Pulmonary artery endothelial cell (primary cell): ENCODE results near the gene LRRC8C. TPM values are rescaled to one million over a fixed set of nuclear protein-coding genes. Genes with fewer than 3 reads are reported as not detected.
A peak's percentile ranks its signal among the peaks of the same experiment; 100 is the strongest.

ENCODE experiments used
- DNase-seq: peaks from one replicate; pipeline ENCODE4 v3.0.0-alpha.2; 2011; ENCODE audit warnings: low read depth, low spot score
- total RNA-seq: library from RNA; depleted of rRNA; stranded (reverse); fragments of >200 nt; gene quantifications from 2 replicates; pipeline ENCODE4 v1.2.3, GENCODE V29; 2014

Gene LRRC8C
- total RNA-seq, 1 donor from 2014 or later: 24.4 TPM

DNA sequence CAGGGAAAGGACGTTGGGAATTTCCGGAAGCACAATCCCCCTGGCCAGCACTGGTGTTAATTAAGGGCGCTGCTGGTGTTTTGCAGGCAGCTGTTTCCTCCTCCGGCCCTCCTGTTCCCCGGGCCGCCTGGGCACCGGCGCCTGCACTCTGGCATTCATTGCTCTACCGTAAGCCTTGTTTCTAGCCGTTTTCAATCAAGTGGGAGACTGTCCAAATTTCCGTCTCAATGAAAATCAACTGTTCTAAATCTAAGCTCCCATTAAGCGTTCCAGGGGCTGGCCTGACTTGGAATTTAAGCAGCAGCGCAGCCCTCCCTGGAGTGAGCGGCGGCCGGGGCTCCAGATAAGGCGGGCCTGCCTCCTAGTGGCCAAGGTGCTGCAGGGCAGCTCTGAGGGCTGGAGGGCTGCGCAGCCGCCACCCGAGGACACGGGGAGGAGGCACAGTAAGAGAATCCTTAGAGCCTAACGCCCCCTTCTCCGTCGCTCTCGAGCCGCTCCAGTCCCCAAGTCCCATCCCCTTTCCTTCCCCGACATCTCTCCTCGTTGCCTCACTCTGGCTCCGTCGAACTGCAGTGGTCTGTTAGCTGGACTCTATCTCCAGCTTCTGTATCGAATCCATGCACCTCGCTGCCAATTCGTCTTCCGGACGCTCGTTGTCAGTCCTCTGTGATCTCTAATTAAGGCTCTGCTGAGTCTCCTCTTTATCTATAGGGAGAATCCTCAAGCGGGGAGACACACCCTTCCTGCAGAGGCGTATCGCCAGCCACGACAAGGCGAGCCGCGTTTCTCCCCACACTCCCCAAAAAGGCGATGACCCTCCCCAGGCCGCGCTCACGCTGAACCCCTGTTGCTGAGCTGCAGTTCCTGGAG, 130.1 kb downstream of the LRRC8C start:
- peak; percentile 80 for DNase-seq

DNA sequence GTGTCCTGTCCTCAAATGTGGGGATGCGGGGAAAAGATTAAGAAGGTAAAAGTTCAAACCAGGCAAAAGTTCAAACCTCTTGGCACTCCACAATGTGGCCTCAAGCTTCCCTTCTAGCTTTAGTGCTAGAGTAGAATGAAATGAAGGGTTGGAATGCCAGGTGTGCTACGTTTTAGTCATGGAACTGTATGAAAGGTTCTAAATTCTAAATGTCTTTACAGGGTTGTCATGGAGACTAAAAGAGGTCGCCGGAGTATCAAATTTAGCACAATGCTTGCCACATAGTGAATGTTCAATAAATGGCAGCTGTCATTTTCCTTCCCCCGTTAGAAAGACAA, 130.7 kb downstream of the LRRC8C start:
- DNase-seq: no peak

DNA sequence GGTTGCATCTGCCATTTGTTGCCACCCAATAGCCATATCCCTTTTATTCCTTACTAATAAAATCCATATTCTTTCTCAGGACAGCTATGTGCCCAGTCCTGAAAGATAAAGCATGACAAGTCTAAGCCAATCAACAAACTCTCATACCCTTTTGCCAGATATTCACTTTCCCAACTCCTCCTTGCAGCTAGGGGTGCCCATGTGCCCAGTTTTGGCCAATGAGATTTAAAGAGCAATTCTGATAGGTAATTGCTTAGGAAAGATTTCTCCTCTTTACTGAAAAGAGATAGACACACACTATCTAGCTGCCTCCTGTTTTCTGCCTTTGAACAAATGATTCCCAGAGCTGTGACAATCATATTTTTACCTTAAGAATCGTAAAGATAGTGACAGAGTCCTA, 132.9 kb downstream of the LRRC8C start:
- no peak for DNase-seq

DNA sequence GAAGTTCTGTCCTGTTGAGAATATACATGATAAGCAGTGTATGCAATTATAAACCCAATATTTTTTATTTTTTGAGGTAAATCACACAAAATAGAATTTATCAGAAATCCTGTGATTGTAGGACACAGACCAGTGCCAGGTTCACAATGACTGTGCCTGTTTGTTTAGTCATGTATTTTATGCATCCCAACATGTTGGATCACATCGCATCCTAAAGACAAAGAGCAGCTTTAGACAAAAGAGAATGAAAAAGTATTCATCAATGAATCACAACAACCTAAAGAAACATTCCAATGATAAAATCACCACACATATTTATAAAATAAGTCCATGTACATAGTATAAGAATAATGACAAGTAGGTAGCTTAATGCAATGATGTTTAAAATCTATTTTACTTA, 134.7 kb downstream of the LRRC8C start:
- no peak for DNase-seq

Other genes with a start within 250 kb of the LRRC8C start
- 8.8 and 16.1 TPM in 2 replicates for gene LRRC8B, start 108.3 kb upstream of the LRRC8C start, total RNA-seq
- gene LRRC8D, start 187.9 kb downstream of the LRRC8C start, total RNA-seq: 26.4 and 45.1 TPM in 2 replicates